Tibial nerve (tissue), 4 donors: ENCODE results near the gene HSD17B4.
"Not testable (repeated sequence)": the region's sequence is repeated elsewhere in the genome, so short reads cannot be mapped to it uniquely, and the experiment has no call there.

ENCODE experiments used
- EP300 ChIP-seq, 2 donors: sonication (generic); formaldehyde crosslinking; IDR thresholded peaks; one replicate each; pipeline ENCODE4 v1.6.1; 2017; ENCODE audit warnings: antibody characterized with exemption in 2 of 2, mild to moderate bottlenecking in 1 of 2
- POLR2A ChIP-seq, 2 donors: fragments of 450-650 bp; IDR thresholded peaks; one replicate each; pipeline ENCODE4 v1.6.1; 2017; ENCODE audit warnings: antibody characterized with exemption in 2 of 2, mild to moderate bottlenecking in 2 of 2, moderate library complexity in 2 of 2
- TF ChIP-seq, protein P1 (sequence below), 5 experiments: fragments of 200-600 bp in 3 of 5; fragments of 450-650 bp in 2 of 5; sonication (generic) in 3 of 5; IDR thresholded peaks; one replicate each; pipeline ENCODE4 v1.5.1; 2016 to 2019; ENCODE audit warnings: antibody characterized with exemption in 5 of 5, mild to moderate bottlenecking in 3 of 5, moderate library complexity in 2 of 5

DNA sequence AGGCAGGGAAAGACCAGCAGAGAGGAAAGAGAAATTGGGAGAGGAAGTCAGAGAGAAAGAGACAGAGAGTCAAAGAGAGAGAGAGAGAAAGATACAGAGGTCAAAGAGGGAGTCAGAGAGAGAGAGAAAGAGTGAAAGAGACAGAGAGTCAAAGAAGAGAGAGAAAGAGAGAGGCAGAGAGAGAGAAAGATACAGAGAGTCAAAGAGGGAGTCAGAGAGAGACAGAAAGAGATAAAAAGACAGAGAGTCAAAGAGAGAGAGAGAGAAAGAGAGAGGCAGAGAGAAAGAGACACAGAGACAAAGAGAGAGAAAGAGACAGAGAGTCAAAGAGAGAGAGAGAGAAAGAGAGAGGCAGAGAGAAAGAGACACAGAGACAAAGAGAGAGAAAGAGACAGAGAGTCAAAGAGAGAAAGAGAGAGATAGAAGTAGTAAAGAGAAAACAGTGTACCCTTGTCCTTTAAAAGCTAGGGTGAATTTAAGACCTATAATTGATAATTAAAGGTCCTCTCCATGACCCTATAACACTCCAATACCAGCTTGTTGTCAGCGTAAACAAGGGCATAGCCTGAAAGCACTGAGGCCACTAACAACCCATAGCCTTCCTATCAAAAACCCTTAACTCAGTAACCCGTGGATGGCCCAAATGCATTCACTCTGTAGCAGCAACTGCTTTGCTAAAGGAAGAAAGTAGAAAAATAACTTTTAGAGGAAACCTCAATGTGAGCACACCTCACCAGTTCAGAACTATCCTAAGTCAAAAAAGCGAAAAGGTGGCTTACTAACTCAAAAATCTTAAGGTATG, 14.3 kb upstream of the HSD17B4 start:
- TF ChIP-seq, protein P1, sequence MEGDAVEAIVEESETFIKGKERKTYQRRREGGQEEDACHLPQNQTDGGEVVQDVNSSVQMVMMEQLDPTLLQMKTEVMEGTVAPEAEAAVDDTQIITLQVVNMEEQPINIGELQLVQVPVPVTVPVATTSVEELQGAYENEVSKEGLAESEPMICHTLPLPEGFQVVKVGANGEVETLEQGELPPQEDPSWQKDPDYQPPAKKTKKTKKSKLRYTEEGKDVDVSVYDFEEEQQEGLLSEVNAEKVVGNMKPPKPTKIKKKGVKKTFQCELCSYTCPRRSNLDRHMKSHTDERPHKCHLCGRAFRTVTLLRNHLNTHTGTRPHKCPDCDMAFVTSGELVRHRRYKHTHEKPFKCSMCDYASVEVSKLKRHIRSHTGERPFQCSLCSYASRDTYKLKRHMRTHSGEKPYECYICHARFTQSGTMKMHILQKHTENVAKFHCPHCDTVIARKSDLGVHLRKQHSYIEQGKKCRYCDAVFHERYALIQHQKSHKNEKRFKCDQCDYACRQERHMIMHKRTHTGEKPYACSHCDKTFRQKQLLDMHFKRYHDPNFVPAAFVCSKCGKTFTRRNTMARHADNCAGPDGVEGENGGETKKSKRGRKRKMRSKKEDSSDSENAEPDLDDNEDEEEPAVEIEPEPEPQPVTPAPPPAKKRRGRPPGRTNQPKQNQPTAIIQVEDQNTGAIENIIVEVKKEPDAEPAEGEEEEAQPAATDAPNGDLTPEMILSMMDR (IDR thresholded peaks at IDR 0.05), result not testable (repeated sequence)
- not testable (repeated sequence) for TF ChIP-seq EP300, POLR2A (IDR thresholded peaks at IDR 0.05)
